IMR-90 (cell line): Measurements from ENCODE around the gene COL4A2. TPM values are rescaled to one million over a fixed set of nuclear protein-coding genes. Genes with fewer than 3 reads are reported as not detected.

Experiments
- ATAC-seq: fragments of 200-7000 bp; cut with Tn5 transposase; 2 replicates; pipeline ENCODE4 v1.9.1; 2020; ENCODE audit warnings: low read depth, mild to moderate bottlenecking, moderate library complexity
- BruUV-seq: library from RNA; stranded (reverse); fragments of 400-500 nt; replicated peaks from 2 replicates; lab custom pipeline; 2021; lab: Mats Ljungman, UMichigan
- CTCF ChIA-PET: fragments of 300-600 bp; formaldehyde crosslinking; extraction: SDS; loops from one replicate; lab custom pipeline; 2021; ENCODE audit warnings: antibody characterized with exemption; lab: Yijun Ruan, JAX
- POLR2A ChIA-PET: fragments of 300-600 bp; sonication (Branson Sonifier 250); formaldehyde crosslinking; loops from one replicate; lab custom pipeline; 2022; ENCODE audit warnings: antibody characterized with exemption; ENCODE audit not compliant: unreplicated experiment; lab: Charles Lee
- DNase-seq: peaks from one replicate; pipeline ENCODE4 v3.0.0; 2013
- H2AFZ ChIP-seq: replicated peaks from 2 replicates; pipeline ENCODE3; 2013; ENCODE audit warnings: low read length, mild to moderate bottlenecking; ENCODE audit not compliant: poor library complexity
- H2AK5ac ChIP-seq: 2 replicates; pipeline ENCODE4 v1.6.1; 2013; ENCODE audit warnings: low read depth, low read length, inconsistent platforms
- H2AK9ac ChIP-seq: replicated peaks from 2 replicates; pipeline ENCODE3; 2013; ENCODE audit warnings: mild to moderate bottlenecking, low read depth, low read length, moderate library complexity; ENCODE audit not compliant: poor library complexity
- H2BK120ac ChIP-seq: 2 replicates; pipeline ENCODE4 v1.6.1; 2013; ENCODE audit warnings: low read depth, low read length, inconsistent platforms
- H2BK15ac ChIP-seq: 3 replicates; pipeline ENCODE4 v1.6.1; 2013; ENCODE audit warnings: low read depth, low read length, inconsistent platforms
- H2BK20ac ChIP-seq: 2 replicates; pipeline ENCODE4 v1.6.1; 2013; ENCODE audit warnings: low read depth, mild to moderate bottlenecking, inconsistent platforms, low read length, moderate library complexity
- H2BK5ac ChIP-seq: 2 replicates; pipeline ENCODE4 v1.6.1; 2013; ENCODE audit warnings: mild to moderate bottlenecking, low read depth, low read length, inconsistent platforms; ENCODE audit not compliant: poor library complexity, severe bottlenecking
- H3K14ac ChIP-seq: replicated peaks from 2 replicates; pipeline ENCODE4 v1.6.1; 2013; ENCODE audit warnings: low read depth, low read length, inconsistent platforms
- H3K18ac ChIP-seq: 2 replicates; pipeline ENCODE4 v1.6.1; 2013; ENCODE audit warnings: low read depth, low read length, control low read depth
- H3K23ac ChIP-seq: 2 replicates; pipeline ENCODE4 v1.6.1; 2013; ENCODE audit warnings: low read depth, low read length, inconsistent platforms
- H3K27ac ChIP-seq: 2 replicates; pipeline ENCODE4 v1.5.1; 2013; ENCODE audit warnings: mild to moderate bottlenecking, control low read depth, low read length; ENCODE audit not compliant: insufficient read depth
- H3K27me3 ChIP-seq: 2 replicates; pipeline ENCODE4 v1.6.1; 2013; ENCODE audit warnings: low read length; ENCODE audit not compliant: control insufficient read depth, insufficient read depth
- H3K36me3 ChIP-seq: 2 replicates; pipeline ENCODE4 v1.6.1; 2013; ENCODE audit warnings: low read length, mixed read lengths; ENCODE audit not compliant: control insufficient read depth, insufficient read depth
- H3K4ac ChIP-seq: 2 replicates; pipeline ENCODE4 v1.6.1; 2013; ENCODE audit warnings: low read depth, low read length, inconsistent platforms
- H3K4me1 ChIP-seq: 2 replicates; pipeline ENCODE4 v1.6.1; 2013; ENCODE audit warnings: low read length, mixed read lengths; ENCODE audit not compliant: control insufficient read depth, insufficient read depth
- H3K4me2 ChIP-seq: 2 replicates; pipeline ENCODE4 v1.6.1; 2013; ENCODE audit warnings: low read depth, mild to moderate bottlenecking, control low read depth, low read length, moderate library complexity
- H3K4me3 ChIP-seq: 2 replicates; pipeline ENCODE4 v1.5.1; 2013; ENCODE audit warnings: low read depth, mild to moderate bottlenecking, control low read depth, low read length, moderate library complexity; ENCODE audit not compliant: insufficient read depth
- H3K56ac ChIP-seq: 2 replicates; pipeline ENCODE4 v1.6.1; 2013; ENCODE audit warnings: low read length, inconsistent platforms; ENCODE audit not compliant: insufficient read depth; ENCODE audit errors: extremely low read depth
- H3K79me1 ChIP-seq, 2 experiments: 2 replicates each; pipeline ENCODE4 v1.6.1; 2013; ENCODE audit warnings: low read length in 2 of 2, inconsistent platforms in 1 of 2, low read depth in 1 of 2
- H3K9ac ChIP-seq: 2 replicates; pipeline ENCODE4 v1.6.1; 2013; ENCODE audit warnings: low read depth, low read length, control low read depth
- H3K9me1 ChIP-seq: 2 replicates; pipeline ENCODE4 v1.6.1; 2013; ENCODE audit warnings: low read length, inconsistent platforms; ENCODE audit not compliant: insufficient read depth
- H3K9me3 ChIP-seq: 2 replicates; pipeline ENCODE4 v1.6.1; 2013; ENCODE audit warnings: low read length; ENCODE audit not compliant: control insufficient read depth, insufficient read depth
- H4K20me1 ChIP-seq: 2 replicates; pipeline ENCODE4 v1.6.1; 2013; ENCODE audit warnings: low read length, inconsistent platforms; ENCODE audit not compliant: insufficient read depth
- H4K5ac ChIP-seq: 2 replicates; pipeline ENCODE4 v1.6.1; 2013; ENCODE audit warnings: mild to moderate bottlenecking, low read depth, low read length, control low read depth
- H4K8ac ChIP-seq, 2 experiments: 2 replicates each; pipeline ENCODE4 v1.6.1; 2013; ENCODE audit warnings: low read depth in 2 of 2, low read length in 2 of 2, control low read depth in 1 of 2, inconsistent platforms in 1 of 2
- H4K91ac ChIP-seq: 2 replicates; pipeline ENCODE4 v1.6.1; 2013; ENCODE audit warnings: low read depth, low read length, inconsistent platforms; ENCODE audit not compliant: insufficient read depth
- BHLHE40 ChIP-seq: fragments of 150-350 bp; IDR thresholded peaks from 2 replicates; pipeline ENCODE4 v1.6.1; 2016; ENCODE audit warnings: mild to moderate bottlenecking, low read depth, low read length
- CEBPB ChIP-seq: IDR thresholded peaks from 2 replicates; pipeline ENCODE4 v1.6.1; 2012; ENCODE audit warnings: low read depth, low read length, improper control_type of control experiment
- CHD1 ChIP-seq: IDR thresholded peaks from 2 replicates; pipeline ENCODE4 v1.6.1; 2012; ENCODE audit warnings: low read depth, low read length, improper control_type of control experiment
- MAZ ChIP-seq: IDR thresholded peaks from 2 replicates; pipeline ENCODE4 v1.6.1; 2012; ENCODE audit warnings: low read depth, mild to moderate bottlenecking, low read length, improper control_type of control experiment, moderate library complexity, borderline replicate concordance
- MXI1 ChIP-seq: IDR thresholded peaks from 2 replicates; pipeline ENCODE4 v1.6.1; 2012; ENCODE audit warnings: low read depth, mild to moderate bottlenecking, low read length, moderate library complexity, borderline replicate concordance
- NFE2L2 ChIP-seq: fragments of 150-350 bp; IDR thresholded peaks from 2 replicates; pipeline ENCODE4 v1.6.1; 2016; ENCODE audit warnings: low read depth, mild to moderate bottlenecking, low read length
- RCOR1 ChIP-seq: IDR thresholded peaks from 2 replicates; pipeline ENCODE4 v1.6.1; 2012; ENCODE audit warnings: mild to moderate bottlenecking, low read length, improper control_type of control experiment; ENCODE audit not compliant: insufficient replicate concordance
- WGBS, 2 experiments: methylation state at CpG; one replicate each; pipeline versions ENCODE4 v1.1.5 to v1.1.7; 2013; ENCODE audit warnings: missing lambda C conversion rate in 2 of 2; ENCODE audit not compliant: insufficient read length in 1 of 2; ENCODE audit errors: extremely low coverage in 2 of 2; 5-methylcytosine and 5-hydroxymethylcytosine counted together
- dilution Hi-C: fragments of 300-500 bp; cut with HindIII; formaldehyde crosslinking; loops from one replicate; pipeline ENCODE4 v1.14.3; 2018; ENCODE audit warnings: low sequenced_read_pairs; ENCODE audit not compliant: unreplicated experiment
- in situ Hi-C: fragments of 300-500 bp; cut with MboI; formaldehyde crosslinking; loops from 3 replicates; pipeline ENCODE4 v1.14.3; 2019; ENCODE audit warnings: low sequenced_read_pairs, inconsistent platforms, mixed read lengths
- intact Hi-C: fragments of 100-400 bp; cut with micrococcal nuclease; formaldehyde crosslinking; loops from 2 replicates; pipeline ENCODE4 v1.10.0; 2022
- polyA plus RNA-seq, 3 experiments: library from polyadenylated mRNA; depleted of rRNA; stranded (reverse); fragments of >200 nt; gene quantifications; 2 replicates each; pipeline ENCODE4 v1.2.3, GENCODE V29; 2012; ENCODE audit warnings: low replicate concordance in 1 of 3
- total RNA-seq: library from RNA; depleted of rRNA; stranded (reverse); fragments of >200 nt; gene quantifications from 2 replicates; pipeline ENCODE4 v1.2.3, GENCODE V29; 2012

Gene COL4A2
- total and polyA plus RNA-seq, 2 of the 4 experiments (the other 2 are of a cell fraction) = 90.7 to 457 TPM

GRCh38 chr13:110519046-110519445, 212.0 kb downstream of the COL4A2 start:
- H4K91ac ChIP-seq = no peak overlapping the region
- in situ Hi-C loops (no loop called here), dilution Hi-C loops (no loop called here), intact Hi-C loops (no loop called here)
- WGBS, 2 experiments = 92% methylated on average over 5 of the region's 16 CpGs; no CpG with 5 or more reads in 1 of the 2 experiments
- peaks cover 14% of the 10 kb centered on the region for H3K36me3 ChIP-seq
- no peak overlapping the region for H3K18ac ChIP-seq
- no peak overlapping the region for H2BK120ac ChIP-seq
- ATAC-seq = no peak
- H3K4me3 ChIP-seq = no peak overlapping the region
- H2AFZ ChIP-seq = no peak overlapping the region
- no peaks in the 10 kb centered on the region; the same call in 1 of the 2 replicates for H4K20me1 ChIP-seq
- H3K9me3 ChIP-seq = no peaks in the 10 kb centered on the region
- H2BK20ac ChIP-seq = no peak overlapping the region
- DNase-seq = no peak
- no peaks in the 10 kb centered on the region for H3K27me3 ChIP-seq
- H4K8ac ChIP-seq = no peak overlapping the region
- H4K5ac ChIP-seq = no peak overlapping the region
- H3K4me2 ChIP-seq = no peak overlapping the region
- ChIA-PET POLR2A (no interaction called here), CTCF (no interaction called here)
- no peak overlapping the region for H3K9ac ChIP-seq
- no peaks in the 10 kb centered on the region for H3K79me1 ChIP-seq
- no peaks in the 10 kb centered on the region; the same call in 1 of the 2 replicates for H3K4me1 ChIP-seq
- no peak overlapping the region for H2AK9ac ChIP-seq
- no peak overlapping the region for H3K23ac ChIP-seq
- no peak overlapping the region for H2BK15ac ChIP-seq
- TF ChIP-seq MAZ (no peak), NFE2L2 (no peak), CHD1 (no peak), BHLHE40 (no peak), MXI1 (no peak), RCOR1 (no peak), CEBPB (no peak)
- no peak overlapping the region for H2AK5ac ChIP-seq
- H3K56ac ChIP-seq = no peak overlapping the region
- H3K4ac ChIP-seq = no peak overlapping the region
- peaks cover 9% of the 10 kb centered on the region for H3K9me1 ChIP-seq
- H2BK5ac ChIP-seq = no peak overlapping the region
- no TSS peak for BruUV-seq
- no peak overlapping the region for H3K14ac ChIP-seq
- H3K27ac ChIP-seq = no peak overlapping the region
